NCI-H2196 (cell line): ENCODE measurements around the gene NEDD9.

Source experiments
- DNase-seq: peaks from one replicate; lab custom pipeline; 2025; ENCODE audit not compliant: unreplicated experiment; lab: John Stamatoyannopoulos, UW

NEDD9 gene

GRCh38 chr6:11260249-11261038, 28.0 kb upstream of the NEDD9 start:
- no peak for DNase-seq

GRCh38 chr6:11258260-11259237, 26.1 kb upstream of the NEDD9 start:
- DNase-seq = no peak

- DNase-seq = no peak
Observed at GRCh38 chr6:11255610-11256009, 23.1 kb upstream of the NEDD9 start.

GRCh38 chr6:11253594-11253993, 21.1 kb upstream of the NEDD9 start:
- DNase-seq = no peak

GRCh38 chr6:11251553-11252360, 19.3 kb upstream of the NEDD9 start:
- DNase-seq = peak; percentile 52

- no peak for DNase-seq
Observed at GRCh38 chr6:11250108-11250507, 17.6 kb upstream of the NEDD9 start.

GRCh38 chr6:11248974-11249761, 16.7 kb upstream of the NEDD9 start:
- no peak for DNase-seq

- no peak for DNase-seq
Observed at GRCh38 chr6:11246722-11247121, 14.3 kb upstream of the NEDD9 start.

- DNase-seq = no peak
Observed at GRCh38 chr6:11245381-11246256, 13.2 kb upstream of the NEDD9 start.

GRCh38 chr6:11244387-11245126, 12.1 kb upstream of the NEDD9 start:
- DNase-seq = no peak

- no peak for DNase-seq
Observed at GRCh38 chr6:11243861-11244260, 11.4 kb upstream of the NEDD9 start.

- DNase-seq = no peak
Observed at GRCh38 chr6:11242711-11243110, 10.2 kb upstream of the NEDD9 start.

- DNase-seq = no peak
Observed at GRCh38 chr6:11241793-11242201, 9.3 kb upstream of the NEDD9 start.

GRCh38 chr6:11241154-11241792, 8.8 kb upstream of the NEDD9 start:
- no peak for DNase-seq

GRCh38 chr6:11237956-11238355, 5.5 kb upstream of the NEDD9 start:
- no peak for DNase-seq

GRCh38 chr6:11237428-11237827, 5.0 kb upstream of the NEDD9 start:
- DNase-seq = no peak

- no peak for DNase-seq
Observed at GRCh38 chr6:11236915-11237314, 4.4 kb upstream of the NEDD9 start.

- DNase-seq = no peak
Observed at GRCh38 chr6:11236076-11236750, 3.7 kb upstream of the NEDD9 start.
